Measurements from ENCODE around the gene CCDC59.
"Not testable (repeated sequence)": the region's sequence is repeated elsewhere in the genome, so short reads cannot be mapped to it uniquely, and the experiment has no call there.

Gene CCDC59

GRCh38 chr12:82358200-82359114 is at the start of gene CCDC59, which contains the start of gene METTL25:
Gene CCDC59, minus strand, starts transcription at chr12:82358387. Its CDS starts 11 bp downstream, at chr12:82358376.
Gene METTL25, plus strand, starts transcription at chr12:82358529. Its CDS starts 37 bp downstream, at chr12:82358566.
- DNase-seq, result peak; percentile 97

GRCh38 chr12:82407481-82407880 is 49.3 kb upstream of the CCDC59 start:
- no peak for DNase-seq

- DNase-seq, result no peak
Measured at GRCh38 chr12:82406651-82407050, 48.5 kb upstream of the CCDC59 start.

GRCh38 chr12:82400819-82401218 is 42.6 kb upstream of the CCDC59 start:
- no peak for DNase-seq

- no peak for DNase-seq
Measured at GRCh38 chr12:82398879-82399278, 40.7 kb upstream of the CCDC59 start.

GRCh38 chr12:82383930-82384552 is 25.9 kb upstream of the CCDC59 start:
- DNase-seq, result peak; percentile 12

- no peak for DNase-seq
Measured at GRCh38 chr12:82378997-82379396, 20.8 kb upstream of the CCDC59 start.

- DNase-seq, result no peak
Measured at GRCh38 chr12:82375201-82375600, 17.0 kb upstream of the CCDC59 start.

GRCh38 chr12:82366197-82366596 is 8.0 kb upstream of the CCDC59 start:
- peak; percentile 95 for DNase-seq

- DNase-seq, result no peak
Measured at GRCh38 chr12:82363990-82364389, 5.8 kb upstream of the CCDC59 start.

GRCh38 chr12:82361461-82361915 is 3.3 kb upstream of the CCDC59 start:
- DNase-seq, result no peak

- not testable (repeated sequence) for DNase-seq
Measured at GRCh38 chr12:82360834-82361233, 2.6 kb upstream of the CCDC59 start.

GRCh38 chr12:82359115-82359478 is 910 bp upstream of the CCDC59 start:
- DNase-seq, result peak; percentile 64

- DNase-seq, result no peak
Measured at GRCh38 chr12:82357845-82358199, 365 bp downstream of the CCDC59 start.

GRCh38 chr12:82357340-82357739 is 847 bp downstream of the CCDC59 start:
- DNase-seq, result no peak

GRCh38 chr12:82351390-82351789 is 6.8 kb downstream of the CCDC59 start:
- no peak for DNase-seq

- no peak for DNase-seq
Measured at GRCh38 chr12:82350161-82350560, 8.0 kb downstream of the CCDC59 start.

- DNase-seq, result peak; percentile 76
Measured at GRCh38 chr12:82329508-82329907, 28.7 kb downstream of the CCDC59 start.

GRCh38 chr12:82327861-82328260 is 30.3 kb downstream of the CCDC59 start:
- DNase-seq, result no peak

- peak; percentile 46 for DNase-seq
Measured at GRCh38 chr12:82326905-82327503, 31.2 kb downstream of the CCDC59 start.

GRCh38 chr12:82325540-82326336 is 32.4 kb downstream of the CCDC59 start:
- no peak for DNase-seq

GRCh38 chr12:82319276-82319675 is 38.9 kb downstream of the CCDC59 start:
- no peak for DNase-seq

- DNase-seq, result no peak
Measured at GRCh38 chr12:82314406-82314892, 43.7 kb downstream of the CCDC59 start.

All from NCI-H2171 (cell line).